Neural cell (in vitro differentiated cells): ENCODE data around the gene MYL12A. TPM values are rescaled to one million over a fixed set of nuclear protein-coding genes. Genes with fewer than 3 reads are reported as not detected.

Source experiments
- H2AFZ ChIP-seq: fragments of 200-600, 300-800 bp; sonication (generic), shearing (Covaris generic); 2 replicates; pipeline ENCODE4 v1.6.0; 2014; ENCODE audit warnings: low read depth, mild to moderate bottlenecking, antibody characterized with exemption, low read length, moderate library complexity
- H3F3A ChIP-seq: fragments of 200-600 bp; shearing (Covaris generic); 2 replicates; pipeline ENCODE4 v1.6.1; 2016; ENCODE audit warnings: mild to moderate bottlenecking, moderate library complexity, mixed read lengths, antibody characterized with exemption, low read length; ENCODE audit not compliant: insufficient read depth, poor library complexity, severe bottlenecking
- H3K27ac ChIP-seq: fragments of 200-600, 300-800 bp; sonication (generic), shearing (Covaris generic); 2 replicates; pipeline ENCODE4 v1.5.1; 2014; ENCODE audit warnings: mild to moderate bottlenecking, low read length, moderate library complexity
- H3K27me3 ChIP-seq: fragments of 300-800, 200-600 bp; sonication (generic), shearing (Covaris generic); 2 replicates; pipeline ENCODE4 v1.6.0; 2014; ENCODE audit warnings: mild to moderate bottlenecking, low read depth, low read length, moderate library complexity; ENCODE audit not compliant: insufficient read depth
- H3K36me3 ChIP-seq: fragments of 300-800, 200-600 bp; sonication (generic), shearing (Covaris generic); 2 replicates; pipeline ENCODE4 v1.5.1; 2014; ENCODE audit warnings: mild to moderate bottlenecking, antibody characterized with exemption, low read length, moderate library complexity; ENCODE audit not compliant: insufficient read depth
- H3K4me2 ChIP-seq: fragments of 300-800, 200-600 bp; sonication (generic), shearing (Covaris generic); 2 replicates; pipeline ENCODE4 v1.6.0; 2014; ENCODE audit warnings: mild to moderate bottlenecking, low read length
- H3K4me3 ChIP-seq: fragments of 300-800, 200-600 bp; sonication (generic), shearing (Covaris generic); 2 replicates; pipeline ENCODE4 v1.5.1; 2014; ENCODE audit warnings: mild to moderate bottlenecking, low read length, moderate library complexity
- H3K79me2 ChIP-seq: fragments of 200-600 bp; shearing (Covaris generic); replicated peaks from 2 replicates; pipeline ENCODE4 v1.6.0; 2014; ENCODE audit warnings: mild to moderate bottlenecking, low read length, moderate library complexity; ENCODE audit not compliant: insufficient read depth
- H3K9ac ChIP-seq: fragments of 300-800, 200-600 bp; sonication (generic), shearing (Covaris generic); 2 replicates; pipeline ENCODE4 v1.6.1; 2016; ENCODE audit warnings: mild to moderate bottlenecking, low read length, mixed read lengths
- H3K9me2 ChIP-seq: fragments of 200-600 bp; shearing (Covaris generic); 2 replicates; pipeline ENCODE4 v1.6.1; 2016; ENCODE audit warnings: mild to moderate bottlenecking, low read length, mixed read lengths; ENCODE audit not compliant: insufficient read depth
- H3K9me3 ChIP-seq: fragments of 200-600, 300-800 bp; sonication (generic), shearing (Covaris generic); 2 replicates; pipeline ENCODE4 v1.6.1; 2016; ENCODE audit warnings: mild to moderate bottlenecking, mixed run types, low read length, moderate library complexity, mixed read lengths
- H4K20me1 ChIP-seq: fragments of 200-600 bp; shearing (Covaris generic); 2 replicates; pipeline ENCODE4 v1.6.1; 2016; ENCODE audit warnings: mild to moderate bottlenecking, mixed run types; ENCODE audit not compliant: insufficient read depth
- EP300 ChIP-seq: fragments of 450-650 bp; conservative IDR thresholded peaks from 2 replicates; pipeline ENCODE4 v1.6.1; 2014; ENCODE audit warnings: antibody characterized with exemption, mild to moderate bottlenecking, moderate library complexity; ENCODE audit not compliant: poor library complexity, severe bottlenecking
- EZH2 ChIP-seq: fragments of 200-600, 300-800 bp; shearing (Covaris generic), sonication (generic); IDR thresholded peaks from 2 replicates; pipeline ENCODE4 v1.6.1; 2014; ENCODE audit warnings: antibody characterized with exemption, low read length, borderline replicate concordance, mild to moderate bottlenecking; ENCODE audit not compliant: insufficient read depth, poor library complexity, severe bottlenecking
- MXI1 ChIP-seq: fragments of 450-650 bp; conservative IDR thresholded peaks from 2 replicates; pipeline ENCODE4 v1.6.1; 2014; ENCODE audit warnings: antibody characterized with exemption, mild to moderate bottlenecking; ENCODE audit not compliant: poor library complexity, severe bottlenecking
- POLR2AphosphoS5 ChIP-seq: IDR thresholded peaks from 2 replicates; pipeline ENCODE4 v1.6.1; 2012
- RAD21 ChIP-seq: fragments of 450-650 bp; conservative IDR thresholded peaks from 2 replicates; pipeline ENCODE4 v1.6.1; 2014; ENCODE audit warnings: antibody characterized with exemption, mild to moderate bottlenecking, moderate library complexity
- REST ChIP-seq: IDR thresholded peaks from 2 replicates; pipeline ENCODE4 v1.6.1; 2012; ENCODE audit warnings: borderline replicate concordance
- SMC3 ChIP-seq: fragments of 450-650 bp; conservative IDR thresholded peaks from 2 replicates; pipeline ENCODE4 v1.6.1; 2014; ENCODE audit warnings: antibody characterized with exemption, mild to moderate bottlenecking, moderate library complexity; ENCODE audit not compliant: poor library complexity
- TAF1 ChIP-seq: IDR thresholded peaks from 2 replicates; pipeline ENCODE4 v1.6.1; 2012; ENCODE audit warnings: low read depth
- polyA plus RNA-seq: library from polyadenylated mRNA; depleted of rRNA; stranded (reverse); fragments of >200 nt; gene quantifications from 2 replicates; pipeline ENCODE4 v1.2.3, GENCODE V29; 2014
- TF ChIP-seq, protein P1 (sequence below): fragments of 450-650 bp; IDR thresholded peaks from 2 replicates; pipeline ENCODE4 v1.5.1; 2014; ENCODE audit warnings: antibody characterized with exemption, mild to moderate bottlenecking, moderate library complexity; ENCODE audit not compliant: poor library complexity, severe bottlenecking

MYL12A gene
- polyA plus RNA-seq, 1 donor from 2014 or later: 62.7 TPM

DNA sequence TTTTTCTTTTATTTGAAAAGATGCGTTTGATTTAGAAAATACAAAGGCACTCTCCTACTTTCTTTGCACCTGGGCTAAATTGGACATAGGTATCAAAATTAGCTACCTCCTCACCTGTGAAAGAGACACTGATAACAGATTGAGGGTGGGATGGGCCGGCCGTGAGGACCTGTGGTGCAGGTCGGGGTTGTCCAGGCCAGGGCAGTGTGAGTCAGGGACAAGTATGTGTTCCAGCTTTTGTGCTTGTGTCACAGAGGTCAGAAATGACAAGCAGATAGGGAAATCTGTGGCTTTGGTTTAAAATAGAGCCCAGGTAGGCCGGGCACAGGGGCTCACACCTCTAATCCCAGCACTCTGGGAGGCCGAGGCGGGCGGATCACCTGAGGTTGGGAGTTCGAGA is 36.9 kb downstream of the MYL12A start:
- Histone ChIP-seq H3K27me3 (no peaks in the 10 kb centered on the region), H3K4me2 (no peak overlapping the region), H4K20me1 (no peaks in the 10 kb centered on the region), H3K27ac (no peak overlapping the region), H3K9me2 (no peaks in the 10 kb centered on the region), H3K36me3 (no peaks in the 10 kb centered on the region), H2AFZ (no peak overlapping the region), H3K9me3 (no peaks in the 10 kb centered on the region), H3K4me3 (no peak overlapping the region), H3F3A (no peaks in the 10 kb centered on the region), H3K9ac (no peak overlapping the region), H3K79me2 (no peaks in the 10 kb centered on the region)
- TF ChIP-seq TAF1 (no peak), REST (no peak), EZH2 (no peak), SMC3 (no peak), MXI1 (no peak), POLR2AphosphoS5 (no peak), EP300 (no peak)
- TF ChIP-seq, protein P1, sequence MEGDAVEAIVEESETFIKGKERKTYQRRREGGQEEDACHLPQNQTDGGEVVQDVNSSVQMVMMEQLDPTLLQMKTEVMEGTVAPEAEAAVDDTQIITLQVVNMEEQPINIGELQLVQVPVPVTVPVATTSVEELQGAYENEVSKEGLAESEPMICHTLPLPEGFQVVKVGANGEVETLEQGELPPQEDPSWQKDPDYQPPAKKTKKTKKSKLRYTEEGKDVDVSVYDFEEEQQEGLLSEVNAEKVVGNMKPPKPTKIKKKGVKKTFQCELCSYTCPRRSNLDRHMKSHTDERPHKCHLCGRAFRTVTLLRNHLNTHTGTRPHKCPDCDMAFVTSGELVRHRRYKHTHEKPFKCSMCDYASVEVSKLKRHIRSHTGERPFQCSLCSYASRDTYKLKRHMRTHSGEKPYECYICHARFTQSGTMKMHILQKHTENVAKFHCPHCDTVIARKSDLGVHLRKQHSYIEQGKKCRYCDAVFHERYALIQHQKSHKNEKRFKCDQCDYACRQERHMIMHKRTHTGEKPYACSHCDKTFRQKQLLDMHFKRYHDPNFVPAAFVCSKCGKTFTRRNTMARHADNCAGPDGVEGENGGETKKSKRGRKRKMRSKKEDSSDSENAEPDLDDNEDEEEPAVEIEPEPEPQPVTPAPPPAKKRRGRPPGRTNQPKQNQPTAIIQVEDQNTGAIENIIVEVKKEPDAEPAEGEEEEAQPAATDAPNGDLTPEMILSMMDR: no peak

- no peak overlapping the region for H2AFZ ChIP-seq
- TF ChIP-seq, protein P1: no peak
- TF ChIP-seq MXI1: no peak
- TF ChIP-seq POLR2AphosphoS5: no peak
- TF ChIP-seq RAD21: no peak
- TF ChIP-seq EP300: no peak
- TF ChIP-seq REST: no peak
- no peak for TF ChIP-seq TAF1
- TF ChIP-seq SMC3: no peak
- TF ChIP-seq EZH2: no peak
- no peaks in the 10 kb centered on the region for H3K9me2 ChIP-seq
- no peak overlapping the region for H3K9ac ChIP-seq
- no peak overlapping the region for H3K4me3 ChIP-seq
- H3K36me3 ChIP-seq: no peaks in the 10 kb centered on the region
- no peaks in the 10 kb centered on the region for H3F3A ChIP-seq
- no peaks in the 10 kb centered on the region for H3K27me3 ChIP-seq
- H4K20me1 ChIP-seq: no peaks in the 10 kb centered on the region
- H3K9me3 ChIP-seq: no peaks in the 10 kb centered on the region
- no peaks in the 10 kb centered on the region for H3K79me2 ChIP-seq
- H3K4me2 ChIP-seq: no peak overlapping the region
- no peak overlapping the region for H3K27ac ChIP-seq
These were observed 38.6 kb downstream of the MYL12A start for GRCh38 chr18:3286159-3286558.
